Measurements from ENCODE around the gene HMG20A.

Gene HMG20A

GRCh38 chr15:77426871-77427270, 6.2 kb downstream of the HMG20A start:
- no peak for DNase-seq (ENCODE audit: low read depth in 2 of 2)

GRCh38 chr15:77430213-77430612, 9.5 kb downstream of the HMG20A start:
- DNase-seq (ENCODE audit: low read depth in 2 of 2) = no peak

- DNase-seq (ENCODE audit: low read depth in 2 of 2) = no peak
These were observed 10.0 kb downstream of the HMG20A start for GRCh38 chr15:77430652-77431051.

GRCh38 chr15:77436822-77437221, 16.1 kb downstream of the HMG20A start:
- no peak for DNase-seq (ENCODE audit: low read depth in 2 of 2)

- DNase-seq (ENCODE audit: low read depth in 2 of 2) = no peak
These were observed 16.6 kb downstream of the HMG20A start for GRCh38 chr15:77437264-77437663.

- DNase-seq (ENCODE audit: low read depth in 2 of 2) = no peak
These were observed 19.8 kb downstream of the HMG20A start for GRCh38 chr15:77440378-77440999.

- DNase-seq (ENCODE audit: low read depth in 2 of 2) = no peak
These were observed 26.2 kb downstream of the HMG20A start for GRCh38 chr15:77446840-77447390.

- no peak for DNase-seq (ENCODE audit: low read depth in 2 of 2)
These were observed 33.6 kb downstream of the HMG20A start for GRCh38 chr15:77454265-77454664.

GRCh38 chr15:77454951-77455350, 34.3 kb downstream of the HMG20A start:
- DNase-seq (ENCODE audit: low read depth in 2 of 2) = no peak

GRCh38 chr15:77455696-77456321, 35.1 kb downstream of the HMG20A start:
- no peak for DNase-seq (ENCODE audit: low read depth in 2 of 2)

- no peak for DNase-seq (ENCODE audit: low read depth in 2 of 2)
These were observed 36.1 kb downstream of the HMG20A start for GRCh38 chr15:77456746-77457145.

- no peak for DNase-seq (ENCODE audit: low read depth in 2 of 2)
These were observed 36.7 kb downstream of the HMG20A start for GRCh38 chr15:77457191-77457904.

GRCh38 chr15:77457905-77458265, 37.2 kb downstream of the HMG20A start:
- DNase-seq (ENCODE audit: low read depth in 2 of 2) = no peak

- DNase-seq (ENCODE audit: low read depth in 2 of 2) = no peak
These were observed 38.3 kb downstream of the HMG20A start for GRCh38 chr15:77459031-77459430.

- no peak for DNase-seq (ENCODE audit: low read depth in 2 of 2)
These were observed 40.8 kb downstream of the HMG20A start for GRCh38 chr15:77461486-77461885.

- no peak for DNase-seq (ENCODE audit: low read depth in 2 of 2)
These were observed 43.6 kb downstream of the HMG20A start for GRCh38 chr15:77464129-77464865.

- DNase-seq (ENCODE audit: low read depth in 2 of 2) = no peak
These were observed 45.8 kb downstream of the HMG20A start for GRCh38 chr15:77466521-77466920.

GRCh38 chr15:77468896-77469295, 48.2 kb downstream of the HMG20A start:
- DNase-seq (ENCODE audit: low read depth in 2 of 2) = no peak

- no peak for DNase-seq (ENCODE audit: low read depth in 2 of 2)
These were observed 49.5 kb downstream of the HMG20A start for GRCh38 chr15:77470235-77470634.

GRCh38 chr15:77473328-77473727, 52.6 kb downstream of the HMG20A start:
- no peak for DNase-seq (ENCODE audit: low read depth in 2 of 2)

- DNase-seq (ENCODE audit: low read depth in 2 of 2) = no peak
These were observed 53.8 kb downstream of the HMG20A start for GRCh38 chr15:77474310-77474988.

- no peak for DNase-seq (ENCODE audit: low read depth in 2 of 2)
These were observed 54.3 kb downstream of the HMG20A start for GRCh38 chr15:77475001-77475400.
